ENCODE measurements around the gene CGB1.

Gene CGB1

DNA sequence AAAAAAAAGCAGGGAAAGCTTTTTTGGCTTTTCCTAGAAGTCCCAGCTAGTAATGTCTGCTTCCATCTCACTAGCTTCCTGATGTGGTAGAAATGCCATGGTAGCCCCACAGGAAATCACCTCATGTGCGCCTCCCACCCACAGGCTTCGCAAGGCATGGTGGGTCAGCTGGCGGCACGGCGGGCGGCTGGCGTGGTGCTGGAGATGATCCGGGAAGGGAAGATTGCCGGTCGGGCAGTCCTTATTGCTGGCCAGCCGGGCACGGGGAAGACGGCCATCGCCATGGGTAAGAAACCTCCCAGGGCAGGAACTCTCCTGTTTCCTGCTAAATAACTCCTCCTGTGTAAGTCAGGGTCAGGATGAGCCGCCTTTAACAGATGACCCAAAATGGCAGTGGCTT lies 32.6 kb downstream of the CGB1 start:
- no peak overlapping the region for H2AFZ ChIP-seq (ENCODE audit: low read length)
- H3K9ac ChIP-seq (ENCODE audit: low read length): no peak overlapping the region
- H3K79me2 ChIP-seq (ENCODE audit: insufficient read depth, low read length): no peaks in the 10 kb centered on the region
- no peaks in the 10 kb centered on the region for H3K9me3 ChIP-seq (ENCODE audit: low read length)
- H3K4me2 ChIP-seq (ENCODE audit: low read length): no peak overlapping the region
- TF ChIP-seq, protein P1, sequence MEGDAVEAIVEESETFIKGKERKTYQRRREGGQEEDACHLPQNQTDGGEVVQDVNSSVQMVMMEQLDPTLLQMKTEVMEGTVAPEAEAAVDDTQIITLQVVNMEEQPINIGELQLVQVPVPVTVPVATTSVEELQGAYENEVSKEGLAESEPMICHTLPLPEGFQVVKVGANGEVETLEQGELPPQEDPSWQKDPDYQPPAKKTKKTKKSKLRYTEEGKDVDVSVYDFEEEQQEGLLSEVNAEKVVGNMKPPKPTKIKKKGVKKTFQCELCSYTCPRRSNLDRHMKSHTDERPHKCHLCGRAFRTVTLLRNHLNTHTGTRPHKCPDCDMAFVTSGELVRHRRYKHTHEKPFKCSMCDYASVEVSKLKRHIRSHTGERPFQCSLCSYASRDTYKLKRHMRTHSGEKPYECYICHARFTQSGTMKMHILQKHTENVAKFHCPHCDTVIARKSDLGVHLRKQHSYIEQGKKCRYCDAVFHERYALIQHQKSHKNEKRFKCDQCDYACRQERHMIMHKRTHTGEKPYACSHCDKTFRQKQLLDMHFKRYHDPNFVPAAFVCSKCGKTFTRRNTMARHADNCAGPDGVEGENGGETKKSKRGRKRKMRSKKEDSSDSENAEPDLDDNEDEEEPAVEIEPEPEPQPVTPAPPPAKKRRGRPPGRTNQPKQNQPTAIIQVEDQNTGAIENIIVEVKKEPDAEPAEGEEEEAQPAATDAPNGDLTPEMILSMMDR (IDR thresholded peaks at IDR 0.05; ENCODE audit: low read length): no peak
- no peak for TF ChIP-seq EZH2 (IDR thresholded peaks at IDR 0.05; ENCODE audit: borderline replicate concordance, low read length)
- H3K9me2 ChIP-seq (ENCODE audit: low read depth, low read length): no peaks in the 10 kb centered on the region
- H3K27me3 ChIP-seq (ENCODE audit: insufficient read depth, low read length): no peaks in the 10 kb centered on the region
- no peaks in the 10 kb centered on the region for H3F3A ChIP-seq (ENCODE audit: insufficient read depth, low read length)
- H3K4me3 ChIP-seq (ENCODE audit: low read depth, low read length, poor library complexity, severe bottlenecking): no peak overlapping the region
- H4K20me1 ChIP-seq (ENCODE audit: insufficient read depth, low read length): no peaks in the 10 kb centered on the region
- peaks cover 5% of the 10 kb centered on the region for H3K4me1 ChIP-seq (ENCODE audit: insufficient read depth, low read length, severe bottlenecking)
- H3K36me3 ChIP-seq (ENCODE audit: insufficient read depth, low read length): peaks cover 74% of the 10 kb centered on the region
- no peak overlapping the region for H3K27ac ChIP-seq (ENCODE audit: low read depth, low read length, poor library complexity, severe bottlenecking)

DNA sequence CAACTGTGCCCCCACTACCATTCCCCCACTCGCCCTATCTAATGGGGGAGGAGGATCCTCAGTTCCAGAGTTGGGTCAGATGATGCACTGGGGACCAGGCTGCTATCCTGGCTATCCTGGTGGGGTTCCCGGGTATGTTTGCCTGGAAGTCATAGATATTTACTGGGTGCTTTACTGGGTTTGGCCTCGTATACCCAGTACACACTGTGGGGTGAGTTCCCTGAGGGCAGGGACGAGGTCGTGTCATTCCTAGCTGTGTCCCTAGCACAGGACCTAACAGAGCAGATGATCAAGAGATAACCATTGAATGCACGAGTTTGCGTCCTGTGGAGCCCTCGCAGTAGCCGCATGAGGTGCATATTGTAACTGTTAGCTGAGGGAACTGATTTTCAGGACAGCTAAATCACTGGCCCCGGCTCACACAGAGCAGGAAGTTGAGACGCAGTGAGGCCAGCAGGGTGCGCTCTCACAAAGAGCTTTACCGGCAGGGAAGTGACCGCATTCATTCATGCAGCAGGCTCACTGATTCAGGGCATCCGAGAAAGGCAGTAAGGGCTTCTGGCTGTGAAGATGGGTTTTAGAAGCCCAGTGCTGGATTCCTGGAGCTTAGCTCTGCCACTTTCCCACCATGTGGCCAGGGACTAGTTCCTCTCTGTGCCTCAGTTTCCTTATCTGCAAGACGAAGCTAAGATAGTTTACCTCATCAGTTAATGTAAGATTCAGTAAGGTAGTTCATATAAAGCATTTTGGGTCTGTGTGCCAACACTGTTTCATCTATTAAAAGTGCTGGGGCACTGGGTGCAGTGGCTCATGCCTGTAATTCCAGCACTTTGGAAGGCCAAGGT lies 37.0 kb downstream of the CGB1 start:
- Histone ChIP-seq H3K9me3 (ENCODE audit: low read length) (no peaks in the 10 kb centered on the region), H3K79me2 (ENCODE audit: insufficient read depth, low read length) (peaks cover 12% of the 10 kb centered on the region; the same call in 1 of the 2 replicates), H3K9ac (ENCODE audit: low read length) (no peak overlapping the region), H3K27ac (ENCODE audit: low read depth, low read length, poor library complexity, severe bottlenecking) (no peak overlapping the region), H3K9me2 (ENCODE audit: low read depth, low read length) (no peaks in the 10 kb centered on the region), H3K27me3 (ENCODE audit: insufficient read depth, low read length) (no peaks in the 10 kb centered on the region), H2AFZ (ENCODE audit: low read length) (no peak overlapping the region), H3K4me3 (ENCODE audit: low read depth, low read length, poor library complexity, severe bottlenecking) (no peak overlapping the region), H3F3A (ENCODE audit: insufficient read depth, low read length) (no peaks in the 10 kb centered on the region), H3K4me2 (ENCODE audit: low read length) (no peak overlapping the region), H3K36me3 (ENCODE audit: insufficient read depth, low read length) (peaks cover 44% of the 10 kb centered on the region), H3K4me1 (ENCODE audit: insufficient read depth, low read length, severe bottlenecking) (peaks cover 13% of the 10 kb centered on the region), H4K20me1 (ENCODE audit: insufficient read depth, low read length) (no peaks in the 10 kb centered on the region)
- TF ChIP-seq, protein P1 (IDR thresholded peaks at IDR 0.05; ENCODE audit: low read length): peak; percentile 83
- no peak for TF ChIP-seq EZH2 (IDR thresholded peaks at IDR 0.05; ENCODE audit: borderline replicate concordance, low read length)

DNA sequence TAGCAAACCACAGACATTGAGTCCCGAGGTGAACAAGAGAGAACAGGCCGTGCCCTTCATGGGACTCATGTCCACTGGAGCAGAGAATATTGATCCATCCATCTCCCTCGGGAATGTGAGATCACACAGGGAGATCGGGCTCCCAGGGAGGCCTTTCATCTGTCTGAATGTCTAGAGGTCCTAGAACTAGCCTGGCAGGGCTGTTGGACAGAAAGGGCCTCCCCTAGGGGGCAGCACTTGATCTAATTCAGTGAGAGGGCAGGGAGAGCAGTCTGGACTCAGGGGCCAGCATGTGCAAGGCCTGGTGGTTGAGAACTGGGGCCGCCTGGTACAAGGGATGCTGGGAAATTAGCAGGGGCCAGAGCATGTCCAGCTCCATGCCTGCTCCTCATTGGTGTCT lies 38.7 kb downstream of the CGB1 start:
- H3K4me3 ChIP-seq (ENCODE audit: low read depth, low read length, poor library complexity, severe bottlenecking): no peak overlapping the region
- H4K20me1 ChIP-seq (ENCODE audit: insufficient read depth, low read length): no peaks in the 10 kb centered on the region
- peaks cover 21% of the 10 kb centered on the region for H3K79me2 ChIP-seq (ENCODE audit: insufficient read depth, low read length)
- H3K36me3 ChIP-seq (ENCODE audit: insufficient read depth, low read length): peaks cover 27% of the 10 kb centered on the region
- no peak overlapping the region for H3K4me2 ChIP-seq (ENCODE audit: low read length)
- no peaks in the 10 kb centered on the region for H3K27me3 ChIP-seq (ENCODE audit: insufficient read depth, low read length)
- H3K27ac ChIP-seq (ENCODE audit: low read depth, low read length, poor library complexity, severe bottlenecking): no peak overlapping the region
- H3F3A ChIP-seq (ENCODE audit: insufficient read depth, low read length): no peaks in the 10 kb centered on the region
- no peak overlapping the region for H2AFZ ChIP-seq (ENCODE audit: low read length)
- no peak overlapping the region for H3K9ac ChIP-seq (ENCODE audit: low read length)
- peaks cover 20% of the 10 kb centered on the region for H3K4me1 ChIP-seq (ENCODE audit: insufficient read depth, low read length, severe bottlenecking)
- no peaks in the 10 kb centered on the region for H3K9me2 ChIP-seq (ENCODE audit: low read depth, low read length)
- no peak for TF ChIP-seq EZH2 (IDR thresholded peaks at IDR 0.05; ENCODE audit: borderline replicate concordance, low read length)
- TF ChIP-seq, protein P1 (IDR thresholded peaks at IDR 0.05; ENCODE audit: low read length): peak; percentile 70
- H3K9me3 ChIP-seq (ENCODE audit: low read length): no peaks in the 10 kb centered on the region

All from OCI-LY1 (cell line).